ENCODE measurements around the gene MAEA. TPM values are rescaled to one million over a fixed set of nuclear protein-coding genes. Genes with fewer than 3 reads are reported as not detected.

MAEA gene
- total RNA-seq, 1 donor from 2014 or later, result 50.3 TPM

- intact Hi-C loops (cut with DNase I), result no loop called here
- DNase-seq (peak; percentile 43), ATAC-seq (ENCODE audit: poor library complexity) (no peak)
These were observed 87.3 kb downstream of the MAEA start for GRCh38 chr4:1376841-1377605.

GRCh38 chr4:1377606-1378261 lies 88.0 kb downstream of the MAEA start:
- intact Hi-C loops (cut with DNase I), result no loop called here
- ATAC-seq (ENCODE audit: poor library complexity), result no peak
- peak; percentile 26 for DNase-seq

GRCh38 chr4:1378559-1379231 lies 89.0 kb downstream of the MAEA start:
- DNase-seq (peak; percentile 33), ATAC-seq (ENCODE audit: poor library complexity) (no peak)
- intact Hi-C loops (cut with DNase I), result no loop called here

- intact Hi-C loops (cut with DNase I), result no loop called here
- no peak for ATAC-seq (ENCODE audit: poor library complexity)
- no peak for DNase-seq
These were observed 89.7 kb downstream of the MAEA start for GRCh38 chr4:1379351-1379781.

GRCh38 chr4:1379801-1380331 lies 90.2 kb downstream of the MAEA start:
- ATAC-seq (ENCODE audit: poor library complexity), result no peak
- peak; percentile 20 for DNase-seq
- intact Hi-C loops (cut with DNase I), result no loop called here

- intact Hi-C loops (cut with DNase I), result no loop called here
- peak; percentile 25 for DNase-seq
These were observed 90.9 kb downstream of the MAEA start for GRCh38 chr4:1380368-1381151.

GRCh38 chr4:1381181-1381621 lies 91.5 kb downstream of the MAEA start:
- DNase-seq (peak; percentile 22), ATAC-seq (ENCODE audit: poor library complexity) (no peak)
- intact Hi-C loops (cut with DNase I), result no loop called here

More at GRCh38 chr4:1380368-1381151, 90.9 kb downstream of the MAEA start:
- ATAC-seq (ENCODE audit: poor library complexity), result no peak

- DNase-seq, result peak; percentile 21
- intact Hi-C loops (cut with DNase I), result no loop called here
- no peak for ATAC-seq (ENCODE audit: poor library complexity)
These were observed 92.4 kb downstream of the MAEA start for GRCh38 chr4:1381944-1382541.

- ATAC-seq (ENCODE audit: poor library complexity) (no peak), DNase-seq (peak; percentile 19)
- intact Hi-C loops (cut with DNase I), result no loop called here
These were observed 93.4 kb downstream of the MAEA start for GRCh38 chr4:1382776-1383727.

GRCh38 chr4:1383728-1384591 lies 94.3 kb downstream of the MAEA start:
- ATAC-seq (ENCODE audit: poor library complexity), result no peak
- peak; percentile 33 for DNase-seq
- intact Hi-C loops (cut with DNase I), result no loop called here

- no peak for ATAC-seq (ENCODE audit: poor library complexity)
- intact Hi-C loops (cut with DNase I), result no loop called here
- peak; percentile 21 for DNase-seq
These were observed 95.1 kb downstream of the MAEA start for GRCh38 chr4:1384675-1385372.

GRCh38 chr4:1385373-1386340 lies 96.0 kb downstream of the MAEA start:
- ATAC-seq (ENCODE audit: poor library complexity), result no peak
- intact Hi-C loops (cut with DNase I), result no loop called here
- peak; percentile 37 for DNase-seq

Data from Right ventricle myocardium superior (tissue), 1 donor.